Liver (tissue), 9 donors: ENCODE measurements around the gene GOT2. TPM values are rescaled to one million over a fixed set of nuclear protein-coding genes. Genes with fewer than 3 reads are reported as not detected.

Experiments
- DNase-seq: peaks from one replicate; pipeline ENCODE4 v3.0.0-alpha.2; 2017; ENCODE audit warnings: low spot score
- H3K27ac ChIP-seq, 2 donors: one replicate each; pipeline ENCODE4 v1.7.0; 2013; ENCODE audit warnings: inconsistent platforms in 2 of 2, low read length in 2 of 2, control low read depth in 1 of 2, low read depth in 1 of 2, mild to moderate bottlenecking in 1 of 2
- H3K27me3 ChIP-seq, 4 donors: one replicate each; pipeline versions ENCODE4 v1.6.1 to v1.7.0; 2013; ENCODE audit warnings: low read length in 3 of 4, inconsistent platforms in 1 of 4, mild to moderate bottlenecking in 1 of 4, moderate library complexity in 1 of 4; ENCODE audit not compliant: control insufficient read depth in 4 of 4, insufficient read depth in 4 of 4
- H3K36me3 ChIP-seq, 4 donors: one replicate each; pipeline versions ENCODE4 v1.6.1 to v1.7.0; 2013; ENCODE audit warnings: low read length in 3 of 4, mild to moderate bottlenecking in 3 of 4, low read depth in 1 of 4, moderate library complexity in 1 of 4; ENCODE audit not compliant: control insufficient read depth in 4 of 4, insufficient read depth in 3 of 4
- H3K4me1 ChIP-seq, 4 donors: one replicate each; pipeline versions ENCODE4 v1.6.1 to v1.7.0; 2013; ENCODE audit warnings: low read length in 3 of 4, mild to moderate bottlenecking in 3 of 4, moderate library complexity in 1 of 4; ENCODE audit not compliant: control insufficient read depth in 4 of 4, insufficient read depth in 4 of 4
- H3K4me3 ChIP-seq, 3 donors: one replicate each; pipeline versions ENCODE4 v1.6.1 to v1.7.0; 2013; ENCODE audit warnings: low read length in 3 of 3, control low read depth in 1 of 3, low read depth in 1 of 3, mild to moderate bottlenecking in 1 of 3
- H3K9ac ChIP-seq, 2 donors: one replicate each; pipeline ENCODE4 v1.7.0; 2013; ENCODE audit warnings: low read length in 2 of 2, mild to moderate bottlenecking in 2 of 2, moderate library complexity in 2 of 2, control low read depth in 1 of 2, low read depth in 1 of 2
- H3K9me3 ChIP-seq, 4 donors: one replicate each; pipeline versions ENCODE4 v1.6.1 to v1.7.0; 2013; ENCODE audit warnings: low read length in 3 of 4; ENCODE audit not compliant: control insufficient read depth in 4 of 4
- ATF3 ChIP-seq: IDR thresholded peaks from 2 replicates; pipeline ENCODE4 v1.6.1; 2016; ENCODE audit warnings: antibody characterized with exemption
- CTCF ChIP-seq: fragments of 150-350 bp; IDR thresholded peaks from 2 replicates; pipeline ENCODE4 v1.5.1; 2017; ENCODE audit warnings: improper control_type of control experiment, low read depth, low read length; ENCODE audit not compliant: missing input control
- EGR1 ChIP-seq, 2 donors: IDR thresholded peaks; 2 replicates each; pipeline ENCODE4 v1.6.1; 2016 to 2018; ENCODE audit warnings: antibody characterized with exemption in 2 of 2, low read depth in 2 of 2
- FOXA1 ChIP-seq: IDR thresholded peaks from 2 replicates; pipeline ENCODE4 v1.6.1; 2016; ENCODE audit warnings: antibody characterized with exemption
- FOXA2 ChIP-seq: IDR thresholded peaks from 2 replicates; pipeline ENCODE4 v1.6.1; 2016; ENCODE audit warnings: antibody characterized with exemption
- GABPA ChIP-seq, 2 donors: IDR thresholded peaks in 1 of 2; conservative IDR thresholded peaks in 1 of 2; 2 replicates each; pipeline ENCODE4 v1.6.1; 2016; ENCODE audit warnings: antibody characterized with exemption in 2 of 2, mild to moderate bottlenecking in 1 of 2, moderate library complexity in 1 of 2
- HNF4A ChIP-seq, 2 donors: conservative IDR thresholded peaks; 2 replicates each; pipeline ENCODE4 v1.6.1; 2016; ENCODE audit warnings: antibody characterized with exemption in 2 of 2, mild to moderate bottlenecking in 2 of 2
- HNF4G ChIP-seq: IDR thresholded peaks from 2 replicates; pipeline ENCODE4 v1.6.1; 2016; ENCODE audit warnings: antibody characterized with exemption
- JUND ChIP-seq, 2 donors: IDR thresholded peaks; 2 replicates each; pipeline ENCODE4 v1.6.1; 2016; ENCODE audit warnings: antibody characterized with exemption in 2 of 2
- MAX ChIP-seq: IDR thresholded peaks from 2 replicates; pipeline ENCODE4 v1.6.1; 2016; ENCODE audit warnings: antibody characterized with exemption
- NR2F2 ChIP-seq: IDR thresholded peaks from 2 replicates; pipeline ENCODE4 v1.6.1; 2016; ENCODE audit warnings: antibody characterized with exemption
- RAD21 ChIP-seq, 2 donors: IDR thresholded peaks; 2 replicates each; pipeline ENCODE4 v1.6.1; 2016; ENCODE audit warnings: antibody characterized with exemption in 2 of 2, mild to moderate bottlenecking in 2 of 2
- REST ChIP-seq: IDR thresholded peaks from 2 replicates; pipeline ENCODE4 v1.6.1; 2016; ENCODE audit warnings: antibody characterized with exemption, mild to moderate bottlenecking
- RXRA ChIP-seq, 2 donors: IDR thresholded peaks; 2 replicates each; pipeline ENCODE4 v1.6.1; 2017 to 2018; ENCODE audit warnings: antibody characterized with exemption in 2 of 2, mild to moderate bottlenecking in 1 of 2
- SP1 ChIP-seq: IDR thresholded peaks from 2 replicates; pipeline ENCODE4 v1.6.1; 2018; ENCODE audit warnings: antibody characterized with exemption, mild to moderate bottlenecking
- TAF1 ChIP-seq: conservative IDR thresholded peaks from 2 replicates; pipeline ENCODE4 v1.6.1; 2016; ENCODE audit warnings: antibody characterized with exemption, mild to moderate bottlenecking
- YY1 ChIP-seq: IDR thresholded peaks from 2 replicates; pipeline ENCODE4 v1.6.1; 2016; ENCODE audit warnings: antibody characterized with exemption, mild to moderate bottlenecking
- ZBTB33 ChIP-seq: IDR thresholded peaks from 2 replicates; pipeline ENCODE4 v1.6.1; 2016; ENCODE audit warnings: antibody characterized with exemption
- WGBS: extraction: QIAGEN DNeasy Blood & Tissue Kit; methylation state at CpG from one replicate; pipeline ENCODE4 v1.1.7; 2013; 5-methylcytosine and 5-hydroxymethylcytosine counted together
- polyA plus RNA-seq, 2 donors: library from polyadenylated mRNA; stranded (reverse) in 1 of 2; unstranded in 1 of 2; fragments of 200-250 nt in 1 of 2; fragments of >200 nt in 1 of 2; fragmentation: Nextera tagmentation in 1 of 2; extraction: Ambion mirVana in 1 of 2; gene quantifications; one replicate each; pipeline versions ENCODE4 v1.2.1 to v1.2.3, GENCODE V29; 2013 to 2015
- total RNA-seq, 2 donors: library from RNA; depleted of rRNA; stranded (reverse); fragments of >200 nt; gene quantifications; one replicate each; pipeline ENCODE4 v1.2.3, GENCODE V29; 2014
- donor health status: healthy.
- donor health status: healthy.
- donor health status: healthy.
- donor health status: healthy.
- donor health status: healthy.

The GOT2 gene
- total and polyA plus RNA-seq, 4 donors = 80.2 to 216 (median 136) TPM

GRCh38 chr16:58768145-58768544 lies 34.0 kb upstream of the GOT2 start:
- 72% methylated on average over 2 of the region's 2 CpGs for WGBS

More at GRCh38 chr16:58768145-58768544, 34.0 kb upstream of the GOT2 start:
- H3K27me3 ChIP-seq = no peaks in the 10 kb centered on the region
- H3K27ac ChIP-seq = no peak overlapping the region
- H3K36me3 ChIP-seq = no peaks in the 10 kb centered on the region
- no peaks in the 10 kb centered on the region for H3K9me3 ChIP-seq
- peaks cover 0 to 5% (median 1%) of the 10 kb centered on the region in 4 donors for H3K4me1 ChIP-seq
- H3K9ac ChIP-seq = no peak overlapping the region
- no peak for TF ChIP-seq EGR1 (IDR thresholded peaks at IDR 0.05; ENCODE audit: low read depth in 2 of 2)
- no peak for TF ChIP-seq HNF4A (conservative IDR thresholded peaks at IDR 0.05)
- TF ChIP-seq REST = no peak
- no peak for TF ChIP-seq RAD21 (IDR thresholded peaks at IDR 0.05)
- TF ChIP-seq SP1 = no peak
- TF ChIP-seq FOXA2 = no peak
- TF ChIP-seq TAF1 = no peak
- no peak for TF ChIP-seq CTCF
- no peak for TF ChIP-seq YY1
- TF ChIP-seq HNF4G = no peak
- no peak for TF ChIP-seq RXRA (IDR thresholded peaks at IDR 0.05)
- no peak for TF ChIP-seq FOXA1
- no peak for TF ChIP-seq ATF3
- TF ChIP-seq GABPA (IDR thresholded peaks at IDR 0.05 in 1 of 2, conservative IDR thresholded peaks at IDR 0.05 in 1 of 2) = no peak
- no peak for TF ChIP-seq MAX
- no peak for TF ChIP-seq NR2F2
- no peak for TF ChIP-seq ZBTB33
- no peak for TF ChIP-seq JUND (IDR thresholded peaks at IDR 0.05)
- no peak for DNase-seq
- no peak overlapping the region for H3K4me3 ChIP-seq
